ENCODE measurements around the gene SRSF1. TPM values are rescaled to one million over a fixed set of nuclear protein-coding genes. Genes with fewer than 3 reads are reported as not detected.
"Not testable (repeated sequence)": the region's sequence is repeated elsewhere in the genome, so short reads cannot be mapped to it uniquely, and the experiment has no call there.

The SRSF1 gene
- total RNA-seq, 1 experiment from 2014 or later, result 381 TPM

GRCh38 chr17:58049533-58049932 lies 42.5 kb upstream of the SRSF1 start:
- Mint-ChIP-seq H3K27ac (ENCODE audit: low read depth, unreplicated experiment) (no peak overlapping the region), H3K27me3 (ENCODE audit: insufficient read depth, unreplicated experiment) (peaks cover 47% of the 10 kb centered on the region), H3K4me3 (ENCODE audit: unreplicated experiment) (no peak overlapping the region), H3K36me3 (ENCODE audit: insufficient read depth, unreplicated experiment) (no peaks in the 10 kb centered on the region), H3K9me3 (ENCODE audit: unreplicated experiment) (no peaks in the 10 kb centered on the region), H3K4me1 (ENCODE audit: insufficient read depth, unreplicated experiment) (no peaks in the 10 kb centered on the region)
- CTCF ChIA-PET, result no interaction called here
- no peak for DNase-seq (ENCODE audit: unreplicated experiment)
- no peak for TF ChIP-seq CTCF (IDR thresholded peaks at IDR 0.05; ENCODE audit: unreplicated experiment)
- no TSS peak for BruUV-seq (replicated peaks)
- POLR2A ChIA-PET, result no interaction called here
- intact Hi-C loops (cut with micrococcal nuclease), result no loop called here

- no peak overlapping the region for H3K4me3 Mint-ChIP-seq (ENCODE audit: unreplicated experiment)
- no peaks in the 10 kb centered on the region for H3K9me3 Mint-ChIP-seq (ENCODE audit: unreplicated experiment)
- no peak for DNase-seq (ENCODE audit: unreplicated experiment)
- no peaks in the 10 kb centered on the region for H3K36me3 Mint-ChIP-seq (ENCODE audit: insufficient read depth, unreplicated experiment)
- no TSS peak for BruUV-seq (replicated peaks)
- H3K4me1 Mint-ChIP-seq (ENCODE audit: insufficient read depth, unreplicated experiment), result no peaks in the 10 kb centered on the region
- CTCF ChIA-PET, result no interaction called here
- H3K27ac Mint-ChIP-seq (ENCODE audit: low read depth, unreplicated experiment), result no peak overlapping the region
- POLR2A ChIA-PET, result no interaction called here
- H3K27me3 Mint-ChIP-seq (ENCODE audit: insufficient read depth, unreplicated experiment), result peaks cover 28% of the 10 kb centered on the region
- intact Hi-C loops (cut with micrococcal nuclease), result no loop called here
- no peak for TF ChIP-seq CTCF (IDR thresholded peaks at IDR 0.05; ENCODE audit: unreplicated experiment)
These were observed 40.5 kb upstream of the SRSF1 start for GRCh38 chr17:58047376-58048150.

GRCh38 chr17:58046239-58047094 lies 39.4 kb upstream of the SRSF1 start:
- no peaks in the 10 kb centered on the region for H3K36me3 Mint-ChIP-seq (ENCODE audit: insufficient read depth, unreplicated experiment)
- POLR2A ChIA-PET, result no interaction called here

GRCh38 chr17:58044256-58044655 lies 37.2 kb upstream of the SRSF1 start:
- DNase-seq (ENCODE audit: unreplicated experiment); H3K27ac Mint-ChIP-seq (ENCODE audit: low read depth, unreplicated experiment); H3K4me3 Mint-ChIP-seq (ENCODE audit: unreplicated experiment); intact Hi-C loops (cut with micrococcal nuclease); H3K4me1 Mint-ChIP-seq (ENCODE audit: insufficient read depth, unreplicated experiment); H3K9me3 Mint-ChIP-seq (ENCODE audit: unreplicated experiment); H3K36me3 Mint-ChIP-seq (ENCODE audit: insufficient read depth, unreplicated experiment); BruUV-seq (replicated peaks): not testable (repeated sequence)
- H3K27me3 Mint-ChIP-seq (ENCODE audit: insufficient read depth, unreplicated experiment), result peaks cover 13% of the 10 kb centered on the region
- CTCF ChIA-PET, result interaction anchor here (0.6 to 1.3 kb wide), 3 partner anchors 15 to 374 kb away, joined by 3 to 6 read pairs (median 3); no protein-coding TSS in a partner anchor
- POLR2A ChIA-PET, result interaction anchor here (1.1 to 1.7 kb wide), 2 partner anchors 13 to 25 kb away, joined by 3 to 4 read pairs; no protein-coding TSS in a partner anchor

More at GRCh38 chr17:58046239-58047094, 39.4 kb upstream of the SRSF1 start:
- no peak overlapping the region for H3K4me3 Mint-ChIP-seq (ENCODE audit: unreplicated experiment)
- intact Hi-C loops (cut with micrococcal nuclease), result no loop called here
- no TSS peak for BruUV-seq (replicated peaks)
- no peaks in the 10 kb centered on the region for H3K9me3 Mint-ChIP-seq (ENCODE audit: unreplicated experiment)
- no peaks in the 10 kb centered on the region for H3K4me1 Mint-ChIP-seq (ENCODE audit: insufficient read depth, unreplicated experiment)
- CTCF ChIA-PET, result no interaction called here
- no peak for DNase-seq (ENCODE audit: unreplicated experiment)
- TF ChIP-seq CTCF (IDR thresholded peaks at IDR 0.05; ENCODE audit: unreplicated experiment), result no peak
- H3K27ac Mint-ChIP-seq (ENCODE audit: low read depth, unreplicated experiment), result no peak overlapping the region
- peaks cover 22% of the 10 kb centered on the region for H3K27me3 Mint-ChIP-seq (ENCODE audit: insufficient read depth, unreplicated experiment)
